GM12891 (cell line): ENCODE results near the gene CFAP77.

Source experiments
- DNase-seq: peaks from one replicate; pipeline ENCODE4 v3.0.0; 2011; ENCODE audit warnings: low spot score; ENCODE audit not compliant: insufficient read length
- FAIRE-seq: peaks from 2 replicates; lab custom pipeline; 2011; peaks lifted over from hg19 to GRCh38; lab: Jason Lieb, UNC
- PAX5 ChIP-seq: IDR thresholded peaks from 2 replicates; pipeline ENCODE4 v1.6.1; 2011; ENCODE audit warnings: low read length, moderate library complexity, mild to moderate bottlenecking; ENCODE audit not compliant: insufficient read depth, severe bottlenecking
- POLR2A ChIP-seq: IDR thresholded peaks from 2 replicates; pipeline ENCODE4 v1.6.1; 2011; ENCODE audit warnings: low read depth, low read length, control low read depth
- POLR2AphosphoS5 ChIP-seq: IDR thresholded peaks from 2 replicates; pipeline ENCODE4 v1.6.1; 2011; ENCODE audit warnings: low read depth, low read length, control low read depth
- POU2F2 ChIP-seq: IDR thresholded peaks from 2 replicates; pipeline ENCODE4 v1.6.1; 2011; ENCODE audit warnings: low read depth, mild to moderate bottlenecking, control low read depth, low read length, moderate library complexity
- SPI1 ChIP-seq: IDR thresholded peaks from 2 replicates; pipeline ENCODE4 v1.6.1; 2011; ENCODE audit warnings: low read depth, low read length, control low read depth
- TAF1 ChIP-seq: IDR thresholded peaks from 2 replicates; pipeline ENCODE4 v1.6.1; 2011; ENCODE audit warnings: low read depth, low read length, control low read depth

CFAP77 gene

GRCh38 chr9:132418726-132419363 is 8.8 kb downstream of the CFAP77 start:
- DNase-seq (no peak), FAIRE-seq (no peak)
- TF ChIP-seq POU2F2 = no peak
- TF ChIP-seq POLR2AphosphoS5 = no peak
- TF ChIP-seq POLR2A = no peak
- TF ChIP-seq PAX5 = no peak
- no peak for TF ChIP-seq SPI1
- no peak for TF ChIP-seq TAF1

- no peak for TF ChIP-seq SPI1
- no peak for TF ChIP-seq POLR2AphosphoS5
- no peak for TF ChIP-seq PAX5
- TF ChIP-seq TAF1 = no peak
- no peak for TF ChIP-seq POU2F2
- TF ChIP-seq POLR2A = no peak
- FAIRE-seq (no peak), DNase-seq (no peak)
Observed at GRCh38 chr9:132422574-132422973, 12.6 kb downstream of the CFAP77 start.

GRCh38 chr9:132423503-132423902 is 13.5 kb downstream of the CFAP77 start:
- DNase-seq (no peak), FAIRE-seq (no peak)
- TF ChIP-seq POLR2A (no peak), SPI1 (no peak), PAX5 (no peak), TAF1 (no peak), POU2F2 (no peak), POLR2AphosphoS5 (no peak)

- FAIRE-seq = no peak
- TF ChIP-seq SPI1 (no peak), TAF1 (no peak), PAX5 (no peak), POU2F2 (no peak), POLR2A (no peak), POLR2AphosphoS5 (no peak)
- no peak for DNase-seq
Observed at GRCh38 chr9:132424857-132425674, 15.1 kb downstream of the CFAP77 start.

GRCh38 chr9:132425675-132426062 is 15.7 kb downstream of the CFAP77 start:
- no peak for FAIRE-seq
- TF ChIP-seq POLR2AphosphoS5 = no peak
- TF ChIP-seq SPI1 = no peak
- TF ChIP-seq POU2F2 = no peak
- no peak for TF ChIP-seq TAF1
- TF ChIP-seq POLR2A = no peak
- TF ChIP-seq PAX5 = no peak
- DNase-seq = no peak

- DNase-seq = no peak
- TF ChIP-seq POLR2A (no peak), POU2F2 (no peak), PAX5 (no peak), SPI1 (no peak), TAF1 (no peak), POLR2AphosphoS5 (no peak)
- FAIRE-seq = no peak
Observed at GRCh38 chr9:132426639-132427414, 16.8 kb downstream of the CFAP77 start.

- TF ChIP-seq POLR2A (no peak), POLR2AphosphoS5 (no peak), TAF1 (no peak), PAX5 (no peak), SPI1 (no peak), POU2F2 (no peak)
- FAIRE-seq (no peak), DNase-seq (no peak)
Observed at GRCh38 chr9:132430998-132431397, 21.0 kb downstream of the CFAP77 start.

GRCh38 chr9:132434881-132435280 is 24.9 kb downstream of the CFAP77 start:
- no peak for FAIRE-seq
- no peak for DNase-seq
- no peak for TF ChIP-seq PAX5
- TF ChIP-seq TAF1 = no peak
- TF ChIP-seq POU2F2 = no peak
- no peak for TF ChIP-seq POLR2A
- no peak for TF ChIP-seq SPI1
- TF ChIP-seq POLR2AphosphoS5 = no peak

- FAIRE-seq (no peak), DNase-seq (no peak)
- TF ChIP-seq POU2F2 = no peak
- TF ChIP-seq SPI1 = no peak
- no peak for TF ChIP-seq POLR2A
- no peak for TF ChIP-seq PAX5
- no peak for TF ChIP-seq TAF1
- TF ChIP-seq POLR2AphosphoS5 = no peak
Observed at GRCh38 chr9:132439153-132439552, 29.1 kb downstream of the CFAP77 start.
